ENCODE measurements around the gene PPP3CA.

DNA sequence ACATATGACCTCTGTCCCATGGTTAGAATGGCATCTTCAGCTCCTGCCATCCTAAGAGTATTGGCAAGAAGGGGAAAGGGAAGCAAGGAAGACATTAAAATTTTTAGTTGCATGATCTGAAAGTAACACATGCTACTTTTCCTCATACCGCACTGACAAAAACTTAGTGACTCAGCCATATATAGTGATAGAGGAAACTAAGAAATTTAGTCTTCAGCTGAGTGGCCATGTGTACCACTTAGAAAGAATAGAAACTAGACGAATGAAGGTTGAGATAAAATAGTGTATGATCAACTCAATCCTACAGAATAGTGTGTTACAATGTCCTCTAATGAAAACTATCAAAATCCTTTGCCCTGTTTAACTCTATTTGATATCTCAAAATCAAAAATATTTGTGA is 164.1 kb downstream of the PPP3CA start:
- TF ChIP-seq, protein P1, sequence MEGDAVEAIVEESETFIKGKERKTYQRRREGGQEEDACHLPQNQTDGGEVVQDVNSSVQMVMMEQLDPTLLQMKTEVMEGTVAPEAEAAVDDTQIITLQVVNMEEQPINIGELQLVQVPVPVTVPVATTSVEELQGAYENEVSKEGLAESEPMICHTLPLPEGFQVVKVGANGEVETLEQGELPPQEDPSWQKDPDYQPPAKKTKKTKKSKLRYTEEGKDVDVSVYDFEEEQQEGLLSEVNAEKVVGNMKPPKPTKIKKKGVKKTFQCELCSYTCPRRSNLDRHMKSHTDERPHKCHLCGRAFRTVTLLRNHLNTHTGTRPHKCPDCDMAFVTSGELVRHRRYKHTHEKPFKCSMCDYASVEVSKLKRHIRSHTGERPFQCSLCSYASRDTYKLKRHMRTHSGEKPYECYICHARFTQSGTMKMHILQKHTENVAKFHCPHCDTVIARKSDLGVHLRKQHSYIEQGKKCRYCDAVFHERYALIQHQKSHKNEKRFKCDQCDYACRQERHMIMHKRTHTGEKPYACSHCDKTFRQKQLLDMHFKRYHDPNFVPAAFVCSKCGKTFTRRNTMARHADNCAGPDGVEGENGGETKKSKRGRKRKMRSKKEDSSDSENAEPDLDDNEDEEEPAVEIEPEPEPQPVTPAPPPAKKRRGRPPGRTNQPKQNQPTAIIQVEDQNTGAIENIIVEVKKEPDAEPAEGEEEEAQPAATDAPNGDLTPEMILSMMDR (conservative IDR thresholded peaks at IDR 0.05; ENCODE audit: low read depth, low read length), result no peak
- TF ChIP-seq EZH2phosphoT487 (IDR thresholded peaks at IDR 0.05; ENCODE audit: borderline replicate concordance, low read length), result no peak
